HepG2 (cell line): Measurements from ENCODE around the gene ASGR1. TPM values are rescaled to one million over a fixed set of nuclear protein-coding genes. Genes with fewer than 3 reads are reported as not detected.

Experiments used
- ATAD3A ChIP-seq: sonication (generic); formaldehyde crosslinking; IDR thresholded peaks from 2 replicates; pipeline ENCODE4 v1.4.0; 2020; ENCODE audit warnings: missing genetic modification reagents
- ATF6 ChIP-seq: sonication (generic); formaldehyde crosslinking; conservative IDR thresholded peaks from 2 replicates; pipeline ENCODE4 v1.4.0; 2020; ENCODE audit warnings: missing genetic modification reagents
- ATF7-NPFF ChIP-seq: sonication (generic); formaldehyde crosslinking; IDR thresholded peaks from 2 replicates; pipeline ENCODE4 v1.8.1; 2023; ENCODE audit warnings: mild to moderate bottlenecking, low read depth, missing genetic modification reagents, moderate library complexity
- DRAP1 ChIP-seq: IDR thresholded peaks from 2 replicates; pipeline ENCODE4 v1.6.1; 2016; ENCODE audit warnings: missing genetic modification reagents, missing compliant biosample characterization
- E2F5 ChIP-seq: sonication (generic); formaldehyde crosslinking; conservative IDR thresholded peaks from 2 replicates; pipeline ENCODE4 v1.4.0; 2020; ENCODE audit warnings: missing genetic modification reagents
- FOSL1 ChIP-seq: sonication (generic); formaldehyde crosslinking; IDR thresholded peaks from 2 replicates; pipeline ENCODE4 v1.9.0; 2021; ENCODE audit warnings: missing genetic modification reagents, borderline replicate concordance
- FOXP4 ChIP-seq: sonication (generic); formaldehyde crosslinking; IDR thresholded peaks from 2 replicates; pipeline ENCODE4 v1.4.0; 2020; ENCODE audit warnings: missing genetic modification reagents
- HMGXB4 ChIP-seq, 2 experiments: sonication (generic) in 1 of 2; formaldehyde crosslinking in 1 of 2; IDR thresholded peaks; 2 replicates each; pipeline versions ENCODE4 v1.4.0 to v1.6.1; 2018 to 2020; ENCODE audit warnings: missing genetic modification reagents in 2 of 2, borderline replicate concordance in 1 of 2, low read depth in 1 of 2, mild to moderate bottlenecking in 1 of 2, missing biosample characterization in 1 of 2
- HNRNPK ChIP-seq: fragments of 200-400 bp; formaldehyde crosslinking; IDR thresholded peaks from 2 replicates; pipeline ENCODE4 v1.6.1; 2018; ENCODE audit warnings: low read length, low read depth, moderate library complexity, mild to moderate bottlenecking; ENCODE audit not compliant: poor library complexity, severe bottlenecking
- ISL2 ChIP-seq: sonication (generic); formaldehyde crosslinking; IDR thresholded peaks from 2 replicates; pipeline ENCODE4 v1.5.0; 2020; ENCODE audit warnings: missing genetic modification reagents
- MBNL3 ChIP-seq: fragments of 250-450 bp; sonication (Bioruptor Pico); conservative IDR thresholded peaks from 2 replicates; pipeline ENCODE4 v1.8.0; 2022; ENCODE audit warnings: mild to moderate bottlenecking, inconsistent platforms
- RBFOX2 ChIP-seq: fragments of 200-400 bp; formaldehyde crosslinking; IDR thresholded peaks from 2 replicates; pipeline ENCODE4 v1.6.1; 2017; ENCODE audit warnings: low read depth, mild to moderate bottlenecking, low read length
- RFXAP ChIP-seq: sonication (generic); formaldehyde crosslinking; IDR thresholded peaks from 2 replicates; pipeline ENCODE4 v1.4.0; 2020; ENCODE audit warnings: missing genetic modification reagents, borderline replicate concordance
- SP140L ChIP-seq: sonication (generic); formaldehyde crosslinking; IDR thresholded peaks from 2 replicates; pipeline ENCODE4 v1.4.0; 2020; ENCODE audit warnings: missing genetic modification reagents, borderline replicate concordance
- ZBTB39 ChIP-seq: sonication (generic); formaldehyde crosslinking; IDR thresholded peaks from 2 replicates; pipeline ENCODE4 v1.5.0; 2020; ENCODE audit warnings: missing genetic modification reagents
- ZKSCAN1 ChIP-seq: fragments of 150-350 bp; IDR thresholded peaks from 2 replicates; pipeline ENCODE4 v1.6.1; 2014; ENCODE audit warnings: low read length
- ZNF251 ChIP-seq: sonication (generic); formaldehyde crosslinking; IDR thresholded peaks from 2 replicates; pipeline ENCODE4 v1.9.0; 2021; ENCODE audit warnings: mild to moderate bottlenecking, missing genetic modification reagents
- ZNF343 ChIP-seq: sonication (generic); formaldehyde crosslinking; IDR thresholded peaks from 2 replicates; pipeline ENCODE4 v1.4.0; 2020; ENCODE audit warnings: mild to moderate bottlenecking, missing genetic modification reagents
- ZNF446 ChIP-seq: sonication (generic); formaldehyde crosslinking; IDR thresholded peaks from 2 replicates; pipeline ENCODE4 v1.5.0; 2020; ENCODE audit warnings: mild to moderate bottlenecking, missing genetic modification reagents
- ZNF605 ChIP-seq: sonication (generic); formaldehyde crosslinking; IDR thresholded peaks from 2 replicates; pipeline ENCODE4 v1.8.0; 2022; ENCODE audit warnings: mild to moderate bottlenecking, missing genetic modification reagents
- ZNF878 ChIP-seq: sonication (generic); formaldehyde crosslinking; IDR thresholded peaks from 2 replicates; pipeline ENCODE4 v1.8.1; 2023; ENCODE audit warnings: mild to moderate bottlenecking, missing genetic modification reagents, moderate library complexity
- polyA plus RNA-seq, 8 experiments: library from polyadenylated mRNA; depleted of rRNA in 3 of 8; stranded (reverse) in 7 of 8; unstranded in 1 of 8; fragments of >200 nt; fragmentation: Illumina TruSeq in 4 of 8; extraction: Trizol in 4 of 8; gene quantifications; 2 replicates each; pipeline versions ENCODE4 v1.2.1 to v1.2.3, GENCODE V29; 2011 to 2016; ENCODE audit warnings: low read depth in 4 of 8, missing spikeins in 1 of 8, mixed read lengths in 1 of 8; ENCODE audit not compliant: insufficient read depth in 1 of 8
- total RNA-seq, 5 experiments: library from RNA; depleted of rRNA; stranded (reverse); fragments of >200 nt; fragmentation: Illumina TruSeq; extraction: Trizol; gene quantifications; 2 replicates each; pipeline ENCODE4 v1.2.3, GENCODE V29; 2016; ENCODE audit warnings: low read depth in 1 of 5

The ASGR1 gene
- total and polyA plus RNA-seq, 2 of the 13 experiments (the other 11 are each of a cell fraction or from before 2014, with no cell fraction given): 353 to 796 TPM

- no peak for TF ChIP-seq E2F5
- peak in 1 of 2 experiments; percentile 44; a peak in 1 of 4 replicates for TF ChIP-seq HMGXB4 (CRISPR knock-in tag; IDR thresholded peaks at IDR 0.05; ENCODE audit: borderline replicate concordance in 1 of 2, low read depth in 1 of 2)
- no peak for TF ChIP-seq ATF6 (CRISPR knock-in tag)
- TF ChIP-seq ISL2: peak; percentile 64
- no peak for TF ChIP-seq ZKSCAN1
- TF ChIP-seq ZBTB39 (CRISPR knock-in tag): no peak
- peak; percentile 54; the same call in 1 of the 2 replicates for TF ChIP-seq ZNF605 (CRISPR knock-in tag)
- no peak for TF ChIP-seq ZNF878
- no peak for TF ChIP-seq ATF7-NPFF
- no peak; the same call in 1 of the 2 replicates for TF ChIP-seq RFXAP
- no peak for TF ChIP-seq RBFOX2
- TF ChIP-seq HNRNPK: no peak
- TF ChIP-seq ZNF343 (CRISPR knock-in tag): no peak
- no peak for TF ChIP-seq ATAD3A (CRISPR knock-in tag)
- no peak for TF ChIP-seq ZNF251 (CRISPR knock-in tag)
- peak; percentile 49; the same call in 1 of the 2 replicates for TF ChIP-seq DRAP1 (CRISPR knock-in tag)
- TF ChIP-seq FOXP4 (CRISPR knock-in tag): 0 out of 2 replicates have a peak, but pooled peaks have one; percentile 23
- no peak for TF ChIP-seq ZNF446
- no peak for TF ChIP-seq FOSL1 (CRISPR knock-in tag)
- TF ChIP-seq MBNL3 (CRISPR knock-in tag): no peak
- TF ChIP-seq SP140L: no peak
Observed at GRCh38 chr17:7184091-7184488, 4.9 kb upstream of the ASGR1 start (continued).
